K562 (cell line): ENCODE data around the gene CTCF. TPM values are rescaled to one million over a fixed set of nuclear protein-coding genes. Genes with fewer than 3 reads are reported as not detected.

Source experiments
- ATAC-seq: fragments of 200-7000 bp; cut with Tn5 transposase; 3 replicates; pipeline ENCODE4 v1.9.1; 2020; ENCODE audit warnings: moderate library complexity
- BruUV-seq: library from RNA; stranded (reverse); fragments of 400-500 nt; replicated peaks from 2 replicates; lab custom pipeline; 2021; lab: Mats Ljungman, UMichigan
- CTCF ChIA-PET: fragments of 300-600 bp; formaldehyde crosslinking; extraction: SDS; loops from one replicate; lab custom pipeline; 2021; ENCODE audit warnings: low intra/inter-chr PET ratio; lab: Yijun Ruan, JAX
- POLR2A ChIA-PET: fragments of 300-600, 350-650 bp; sonication (Branson Sonifier 250); formaldehyde crosslinking; extraction: SDS; loops from one replicate; lab custom pipeline; 2021; ENCODE audit warnings: antibody characterized with exemption, inconsistent platforms; lab: Yijun Ruan, JAX
- DNase-seq, 4 experiments: peaks; one replicate each; pipeline versions ENCODE4 v3.0.0 to v3.0.0-alpha.2; 2011 to 2018; ENCODE audit warnings: low spot score in 3 of 4, mixed read lengths in 3 of 4; ENCODE audit errors: extremely low read depth in 1 of 4
- FAIRE-seq: peaks from 2 replicates; lab custom pipeline; 2011; peaks lifted over from hg19 to GRCh38; lab: Jason Lieb, UNC
- H2AFZ ChIP-seq: 2 replicates; pipeline ENCODE4 v1.6.0; 2011; ENCODE audit warnings: low read depth, low read length, control low read depth, inconsistent platforms
- H3K27ac ChIP-seq: fragments of 200-600 bp; 3 replicates; pipeline ENCODE4 v1.8.0; 2011; ENCODE audit warnings: low read depth, mild to moderate bottlenecking, control low read depth, inconsistent platforms, low read length, moderate library complexity, mixed read lengths; ENCODE audit errors: extremely low read depth
- H3K27me3 ChIP-seq, 2 experiments: fragments of 300-600 bp in 1 of 2; 2 replicates in 1 of 2; 3 replicates in 1 of 2; pipeline versions ENCODE4 v1.6.0 to v1.8.0; 2011; ENCODE audit warnings: inconsistent platforms in 2 of 2, low read length in 2 of 2, mild to moderate bottlenecking in 1 of 2, mixed read lengths in 1 of 2, moderate library complexity in 1 of 2; ENCODE audit not compliant: control insufficient read depth in 2 of 2, insufficient read depth in 2 of 2
- H3K36me3 ChIP-seq: fragments of 300-600 bp; 3 replicates; pipeline ENCODE4 v1.8.0; 2011; ENCODE audit warnings: mild to moderate bottlenecking, low read length, inconsistent platforms; ENCODE audit not compliant: control insufficient read depth, insufficient read depth
- H3K4me1 ChIP-seq, 2 experiments: fragments of 200-600 bp in 1 of 2; replicated peaks in 1 of 2; 2 replicates in 1 of 2; 3 replicates in 1 of 2; pipeline versions ENCODE4 v1.5.1 to v1.8.0; 2011; ENCODE audit warnings: inconsistent platforms in 2 of 2, low read length in 2 of 2, mild to moderate bottlenecking in 1 of 2, mixed read lengths in 1 of 2, moderate library complexity in 1 of 2; ENCODE audit not compliant: control insufficient read depth in 2 of 2, insufficient read depth in 2 of 2
- H3K4me2 ChIP-seq: 2 replicates; pipeline ENCODE4 v1.6.1; 2011; ENCODE audit warnings: low read length, control low read depth, inconsistent platforms, mixed read lengths; ENCODE audit not compliant: insufficient read depth
- H3K4me3 ChIP-seq: fragments of 200-600 bp; sonication (generic), shearing (Covaris generic); 2 replicates; pipeline ENCODE4 v1.5.1; 2016; ENCODE audit warnings: control low read depth, inconsistent platforms
- H3K79me2 ChIP-seq: fragments of 200-600 bp; 3 replicates; pipeline ENCODE4 v1.8.0; 2011; ENCODE audit warnings: low read length, inconsistent platforms; ENCODE audit not compliant: control insufficient read depth, insufficient read depth
- H3K9ac ChIP-seq, 2 experiments: 2 replicates each; pipeline versions ENCODE4 v1.6.0 to v1.6.1; 2011; ENCODE audit warnings: low read depth in 2 of 2, low read length in 2 of 2, control low read depth in 1 of 2, inconsistent platforms in 1 of 2, mild to moderate bottlenecking in 1 of 2, mixed read lengths in 1 of 2; ENCODE audit not compliant: insufficient read depth in 1 of 2
- H3K9me1 ChIP-seq: one replicate; pipeline ENCODE4 v1.6.0; 2011; ENCODE audit warnings: inconsistent platforms, mild to moderate bottlenecking, low read length, moderate library complexity; ENCODE audit not compliant: control insufficient read depth, insufficient read depth
- H3K9me3 ChIP-seq: replicated peaks from 2 replicates; pipeline ENCODE4 v1.5.1; 2011; ENCODE audit warnings: low read depth, low read length, inconsistent platforms; ENCODE audit not compliant: control insufficient read depth, insufficient read depth
- H4K20me1 ChIP-seq: replicated peaks from 2 replicates; pipeline ENCODE4 v1.6.1; 2011; ENCODE audit warnings: low read length, inconsistent platforms, mixed read lengths; ENCODE audit not compliant: control insufficient read depth, insufficient read depth
- CEBPB ChIP-seq: fragments of 450-650 bp; IDR thresholded peaks from 2 replicates; pipeline ENCODE4 v1.6.1; 2016; ENCODE audit warnings: missing genetic modification characterization, missing compliant biosample characterization
- E2F4 ChIP-seq: sonication (generic); formaldehyde crosslinking; IDR thresholded peaks from 2 replicates; pipeline ENCODE4 v1.8.0; 2022; ENCODE audit warnings: mild to moderate bottlenecking, low read depth, missing genetic modification reagents
- ETV1 ChIP-seq: fragments of 450-650 bp; conservative IDR thresholded peaks from 2 replicates; pipeline ENCODE4 v1.6.1; 2016; ENCODE audit warnings: missing genetic modification characterization, control low read depth, low read depth, missing compliant biosample characterization
- HINFP ChIP-seq: fragments of 450-650 bp; conservative IDR thresholded peaks from 2 replicates; pipeline ENCODE4 v1.6.1; 2016; ENCODE audit warnings: missing genetic modification characterization, low read depth, mild to moderate bottlenecking, control low read depth, missing compliant biosample characterization
- JUNB ChIP-seq: fragments of 450-650 bp; formaldehyde crosslinking; conservative IDR thresholded peaks from 2 replicates; pipeline ENCODE4 v1.4.0; 2020; ENCODE audit warnings: mild to moderate bottlenecking
- MYBL2 ChIP-seq, 2 experiments: fragments of 450-650 bp in 1 of 2; sonication (generic) in 1 of 2; formaldehyde crosslinking in 1 of 2; IDR thresholded peaks; 2 replicates each; pipeline versions ENCODE4 v1.6.1 to v1.8.1; 2017 to 2022; ENCODE audit warnings: borderline replicate concordance in 1 of 2, inconsistent platforms in 1 of 2, low read depth in 1 of 2, mild to moderate bottlenecking in 1 of 2, missing genetic modification reagents in 1 of 2, moderate library complexity in 1 of 2
- MYC ChIP-seq, 2 experiments: fragments of 250-450 bp in 1 of 2; sonication (Bioruptor Pico) in 1 of 2; IDR thresholded peaks; 2 replicates each; pipeline versions ENCODE4 v1.5.1 to v1.6.1; 2012 to 2021; ENCODE audit warnings: low read depth in 2 of 2, borderline replicate concordance in 1 of 2, improper control_type of control experiment in 1 of 2, low read length in 1 of 2, mild to moderate bottlenecking in 1 of 2, moderate library complexity in 1 of 2
- POLR2H ChIP-seq: IDR thresholded peaks from 2 replicates; pipeline ENCODE4 v1.6.1; 2016; ENCODE audit warnings: missing genetic modification characterization, low read depth, mild to moderate bottlenecking, control low read depth, missing compliant biosample characterization, moderate library complexity
- ZNF398 ChIP-seq: fragments of 250-450 bp; sonication (Bioruptor Pico); IDR thresholded peaks from 2 replicates; pipeline ENCODE4 v1.8.0; 2021; ENCODE audit warnings: moderate library complexity, mild to moderate bottlenecking, inconsistent platforms
- WGBS: fragments of 100-300 bp; shearing (Covaris generic); methylation state at CpG from one replicate; pipeline ENCODE4 v1.1.6; 2016; ENCODE audit warnings: low coverage, mixed read lengths; ENCODE audit not compliant: insufficient coverage; ENCODE audit errors: missing lambda C conversion rate; 5-methylcytosine and 5-hydroxymethylcytosine counted together
- in situ Hi-C: fragments of 300-500 bp; cut with MboI; formaldehyde crosslinking; loops from 4 replicates; pipeline ENCODE4 v1.15.0; 2018; ENCODE audit warnings: inconsistent platforms, mixed read lengths
- intact Hi-C: fragments of 100-400 bp; cut with micrococcal nuclease; formaldehyde crosslinking; loops from 2 replicates; pipeline ENCODE4 v1.14.2; 2022
- polyA plus RNA-seq, 8 experiments: library from polyadenylated mRNA; depleted of rRNA in 4 of 8; stranded (reverse) in 5 of 8; unstranded in 3 of 8; fragments of >200 nt; fragmentation: Nextera tagmentation in 2 of 8; fragmentation: Illumina TruSeq in 1 of 8; extraction: Ambion mirVana in 2 of 8; extraction: Trizol in 1 of 8; gene quantifications; 2 replicates each; pipeline versions ENCODE4 v1.2.1 to v1.2.3, GENCODE V29; 2011 to 2014; ENCODE audit warnings: inconsistent platforms in 1 of 8, missing spikeins in 1 of 8
- total RNA-seq, 7 experiments: library from RNA; depleted of rRNA in 6 of 7; stranded (reverse); fragments of >200 nt in 6 of 7; fragmentation: Illumina TruSeq in 2 of 7; extraction: Trizol in 2 of 7; gene quantifications; 2 replicates each; pipeline versions ENCODE4 v1.2.1 to v1.2.3, GENCODE V29; 2011 to 2021; ENCODE audit warnings: low replicate concordance in 1 of 7

The CTCF gene
- total and polyA plus RNA-seq, 9 of the 15 experiments (the other 6 are each of a cell fraction or from before 2014, with no cell fraction given), result 7.8 to 49.2 (median 33.9) TPM

- Histone ChIP-seq H4K20me1 (no peaks in the 10 kb centered on the region), H3K9me3 (no peaks in the 10 kb centered on the region), H3K9ac (no peak overlapping the region), H3K4me3 (no peak overlapping the region), H3K79me2 (no peaks in the 10 kb centered on the region), H3K4me2 (no peak overlapping the region), H3K36me3 (peaks cover 60% of the 10 kb centered on the region), H2AFZ (no peak overlapping the region), H3K4me1 (no peaks in the 10 kb centered on the region; a peak in 1 of 5 replicates), H3K27ac (no peak overlapping the region), H3K9me1 (no peaks in the 10 kb centered on the region), H3K27me3 (no peaks in the 10 kb centered on the region)
- 97% methylated on average over 8 of the region's 8 CpGs for WGBS
- no peak for FAIRE-seq
- intact Hi-C loops (no loop called here), in situ Hi-C loops (no loop called here)
- ATAC-seq, result no peak
- DNase-seq, result no peak
- POLR2A ChIA-PET, result interaction anchor here (1.1 kb wide), 1 partner anchor 13 kb away, joined by 4 read pairs; no protein-coding TSS in a partner anchor
- TF ChIP-seq ZNF398, result no peak
- CTCF ChIA-PET, result no interaction called here
- BruUV-seq, result no TSS peak
Observed at GRCh38 chr16:67636713-67637112, 74.4 kb downstream of the CTCF start.

- H3K9me3 ChIP-seq, result no peaks in the 10 kb centered on the region
- peaks cover 52% of the 10 kb centered on the region for H3K36me3 ChIP-seq
- no peaks in the 10 kb centered on the region for H4K20me1 ChIP-seq
- H3K9ac ChIP-seq, result no peak overlapping the region
- H3K27ac ChIP-seq, result no peak overlapping the region
- H3K27me3 ChIP-seq, result no peaks in the 10 kb centered on the region
- BruUV-seq, result no TSS peak
- no peak for ATAC-seq
- H3K79me2 ChIP-seq, result no peaks in the 10 kb centered on the region
- no peak for DNase-seq
- ChIA-PET CTCF (no interaction called here), POLR2A (interaction anchor here (1.1 to 1.3 kb wide), 2 partner anchors 10 to 14 kb away, joined by 3 to 4 read pairs; no protein-coding TSS in a partner anchor)
- H3K4me1 ChIP-seq, result no peaks in the 10 kb centered on the region
- H3K4me2 ChIP-seq, result no peak overlapping the region
- in situ Hi-C loops (no loop called here), intact Hi-C loops (no loop called here)
- 94% methylated on average over 11 of the region's 12 CpGs for WGBS
- no peak for FAIRE-seq
- H3K9me1 ChIP-seq, result no peaks in the 10 kb centered on the region
- no peak overlapping the region for H2AFZ ChIP-seq
- H3K4me3 ChIP-seq, result no peak overlapping the region
- TF ChIP-seq CEBPB (tag) (no peak), HINFP (no peak), E2F4 (CRISPR knock-in tag) (no peak), JUNB (CRISPR knock-in tag) (no peak), MYC (IDR thresholded peaks at IDR 0.05; ENCODE audit: low read depth, low read length) (no peak), MYC (CRISPR knock-in tag; IDR thresholded peaks at IDR 0.05; ENCODE audit: borderline replicate concordance, low read depth) (no peak), ETV1 (tag) (no peak), MYBL2 (IDR thresholded peaks at IDR 0.05; ENCODE audit: low read depth) (no peak), MYBL2 (CRISPR knock-in tag; IDR thresholded peaks at IDR 0.05; ENCODE audit: borderline replicate concordance) (no peak), POLR2H (no peak)
Observed at GRCh38 chr16:67637625-67638024, 75.3 kb downstream of the CTCF start.
